ENCODE results near the gene GPR142.

The GPR142 gene

GRCh38 chr17:74408815-74409214 is 41.5 kb downstream of the GPR142 start:
- Histone ChIP-seq H2AK5ac (ENCODE audit: low read length, severe bottlenecking) (no peak overlapping the region), H2BK120ac (ENCODE audit: low read depth, low read length) (no peak overlapping the region), H4K91ac (ENCODE audit: low read length) (no peak overlapping the region), H3K27ac (ENCODE audit: low read length, poor library complexity, severe bottlenecking) (no peak overlapping the region), H4K8ac (ENCODE audit: low read length) (no peak overlapping the region), H3K36me3 (ENCODE audit: control insufficient read depth in 1 of 2, insufficient read depth in 2 of 2, low read depth in 1 of 2, low read length in 2 of 2) (no peaks in the 10 kb centered on the region), H3K9ac (ENCODE audit: low read length) (no peak overlapping the region), H3K18ac (ENCODE audit: low read depth in 1 of 2, low read length in 2 of 2) (no peak overlapping the region), H2BK15ac (ENCODE audit: low read depth, poor library complexity, severe bottlenecking) (no peak overlapping the region), H2BK12ac (ENCODE audit: low read length in 2 of 2) (no peak overlapping the region), H3K4ac (ENCODE audit: low read depth in 1 of 2, low read length in 2 of 2) (no peak overlapping the region), H3K9me3 (ENCODE audit: control insufficient read depth, low read length) (peaks cover 3% of the 10 kb centered on the region), H3K14ac (ENCODE audit: low read length in 2 of 2) (no peak overlapping the region), H3K4me2 (ENCODE audit: low read length, poor library complexity, severe bottlenecking) (no peak overlapping the region), H3K4me3 (ENCODE audit: insufficient read depth in 1 of 2, low read depth in 1 of 2, low read length in 2 of 2) (no peak overlapping the region), H3K4me1 (ENCODE audit: control insufficient read depth, insufficient read depth, low read depth, low read length) (peaks cover 17% of the 10 kb centered on the region), H2BK5ac (ENCODE audit: low read depth, low read length, poor library complexity, severe bottlenecking) (no peak overlapping the region), H3K79me1 (replicated peaks; ENCODE audit: low read length, poor library complexity, severe bottlenecking) (no peaks in the 10 kb centered on the region), H3K23ac (ENCODE audit: low read length in 2 of 2) (no peak overlapping the region), H2AFZ (ENCODE audit: low read depth, low read length) (no peak overlapping the region), H3K27me3 (ENCODE audit: control insufficient read depth in 1 of 2, insufficient read depth in 1 of 2, low read length in 2 of 2) (peaks cover 0 to 27% of the 10 kb centered on the region in 2 experiments)
- no peak for DNase-seq
- WGBS, result 85% methylated on average over 2 of the region's 4 CpGs

GRCh38 chr17:74410001-74410443 is 42.7 kb downstream of the GPR142 start:
- Histone ChIP-seq H3K4me2 (ENCODE audit: low read length, poor library complexity, severe bottlenecking) (no peak overlapping the region), H2BK5ac (ENCODE audit: low read depth, low read length, poor library complexity, severe bottlenecking) (no peak overlapping the region), H3K18ac (ENCODE audit: low read depth in 1 of 2, low read length in 2 of 2) (no peak overlapping the region), H3K14ac (ENCODE audit: low read length in 2 of 2) (no peak overlapping the region), H2BK15ac (ENCODE audit: low read depth, poor library complexity, severe bottlenecking) (no peak overlapping the region), H4K8ac (ENCODE audit: low read length) (no peak overlapping the region), H3K27me3 (ENCODE audit: control insufficient read depth in 1 of 2, insufficient read depth in 1 of 2, low read length in 2 of 2) (peaks cover 0 to 16% of the 10 kb centered on the region in 2 experiments), H3K4ac (ENCODE audit: low read depth in 1 of 2, low read length in 2 of 2) (no peak overlapping the region), H3K4me1 (ENCODE audit: control insufficient read depth, insufficient read depth, low read depth, low read length) (peaks cover 12% of the 10 kb centered on the region), H3K9me3 (ENCODE audit: control insufficient read depth, low read length) (peaks cover 3% of the 10 kb centered on the region), H3K4me3 (ENCODE audit: insufficient read depth in 1 of 2, low read depth in 1 of 2, low read length in 2 of 2) (no peak overlapping the region), H2AFZ (ENCODE audit: low read depth, low read length) (no peak overlapping the region), H3K23ac (ENCODE audit: low read length in 2 of 2) (no peak overlapping the region), H3K79me1 (replicated peaks; ENCODE audit: low read length, poor library complexity, severe bottlenecking) (no peaks in the 10 kb centered on the region), H4K91ac (ENCODE audit: low read length) (no peak overlapping the region), H3K36me3 (ENCODE audit: control insufficient read depth in 1 of 2, insufficient read depth in 2 of 2, low read depth in 1 of 2, low read length in 2 of 2) (no peaks in the 10 kb centered on the region), H2BK120ac (ENCODE audit: low read depth, low read length) (no peak overlapping the region), H3K9ac (ENCODE audit: low read length) (no peak overlapping the region), H2AK5ac (ENCODE audit: low read length, severe bottlenecking) (peak overlapping the region; percentile 38), H3K27ac (ENCODE audit: low read length, poor library complexity, severe bottlenecking) (peak overlapping the region; percentile 25), H2BK12ac (ENCODE audit: low read length in 2 of 2) (no peak overlapping the region)
- DNase-seq, result no peak
- 67% methylated on average over 4 of the region's 4 CpGs for WGBS

GRCh38 chr17:74412581-74412980 is 45.3 kb downstream of the GPR142 start:
- no peak overlapping the region for H2BK12ac ChIP-seq (ENCODE audit: low read length in 2 of 2)
- no peak overlapping the region for H3K14ac ChIP-seq (ENCODE audit: low read length in 2 of 2)
- DNase-seq, result no peak
- H3K4me2 ChIP-seq (ENCODE audit: low read length, poor library complexity, severe bottlenecking), result no peak overlapping the region
- no peak overlapping the region for H2BK120ac ChIP-seq (ENCODE audit: low read depth, low read length)
- WGBS, result 97% methylated on average over 6 of the region's 8 CpGs
- H3K4me3 ChIP-seq (ENCODE audit: insufficient read depth in 1 of 2, low read depth in 1 of 2, low read length in 2 of 2), result no peak overlapping the region
- no peak overlapping the region for H3K27ac ChIP-seq (ENCODE audit: low read length, poor library complexity, severe bottlenecking)
- no peak overlapping the region for H4K91ac ChIP-seq (ENCODE audit: low read length)
- peaks cover 3% of the 10 kb centered on the region for H3K9me3 ChIP-seq (ENCODE audit: control insufficient read depth, low read length)
- no peak overlapping the region for H3K23ac ChIP-seq (ENCODE audit: low read length in 2 of 2)
- peaks cover 20% of the 10 kb centered on the region for H3K4me1 ChIP-seq (ENCODE audit: control insufficient read depth, insufficient read depth, low read depth, low read length)
- no peaks in the 10 kb centered on the region for H3K36me3 ChIP-seq (ENCODE audit: control insufficient read depth in 1 of 2, insufficient read depth in 2 of 2, low read depth in 1 of 2, low read length in 2 of 2)
- peaks cover 0 to 12% of the 10 kb centered on the region in 2 experiments for H3K27me3 ChIP-seq (ENCODE audit: control insufficient read depth in 1 of 2, insufficient read depth in 1 of 2, low read length in 2 of 2)
- no peak overlapping the region for H2BK5ac ChIP-seq (ENCODE audit: low read depth, low read length, poor library complexity, severe bottlenecking)
- no peak overlapping the region for H2AK5ac ChIP-seq (ENCODE audit: low read length, severe bottlenecking)
- H3K4ac ChIP-seq (ENCODE audit: low read depth in 1 of 2, low read length in 2 of 2), result no peak overlapping the region
- H3K79me1 ChIP-seq (replicated peaks; ENCODE audit: low read length, poor library complexity, severe bottlenecking), result no peaks in the 10 kb centered on the region
- H2BK15ac ChIP-seq (ENCODE audit: low read depth, poor library complexity, severe bottlenecking), result no peak overlapping the region
- H2AFZ ChIP-seq (ENCODE audit: low read depth, low read length), result no peak overlapping the region
- no peak overlapping the region for H4K8ac ChIP-seq (ENCODE audit: low read length)
- H3K9ac ChIP-seq (ENCODE audit: low read length), result no peak overlapping the region
- H3K18ac ChIP-seq (ENCODE audit: low read depth in 1 of 2, low read length in 2 of 2), result no peak overlapping the region

- Histone ChIP-seq H2AFZ (ENCODE audit: low read depth, low read length) (no peak overlapping the region), H3K9ac (ENCODE audit: low read length) (no peak overlapping the region), H3K27me3 (ENCODE audit: control insufficient read depth in 1 of 2, insufficient read depth in 1 of 2, low read length in 2 of 2) (peaks cover 0 to 12% of the 10 kb centered on the region in 2 experiments), H4K91ac (ENCODE audit: low read length) (no peak overlapping the region), H3K18ac (ENCODE audit: low read depth in 1 of 2, low read length in 2 of 2) (no peak overlapping the region), H3K4me2 (ENCODE audit: low read length, poor library complexity, severe bottlenecking) (no peak overlapping the region), H3K4me1 (ENCODE audit: control insufficient read depth, insufficient read depth, low read depth, low read length) (peaks cover 22% of the 10 kb centered on the region), H3K79me1 (replicated peaks; ENCODE audit: low read length, poor library complexity, severe bottlenecking) (no peaks in the 10 kb centered on the region), H2BK5ac (ENCODE audit: low read depth, low read length, poor library complexity, severe bottlenecking) (no peak overlapping the region), H2AK5ac (ENCODE audit: low read length, severe bottlenecking) (no peak overlapping the region), H2BK120ac (ENCODE audit: low read depth, low read length) (no peak overlapping the region), H3K27ac (ENCODE audit: low read length, poor library complexity, severe bottlenecking) (no peak overlapping the region), H3K36me3 (ENCODE audit: control insufficient read depth in 1 of 2, insufficient read depth in 2 of 2, low read depth in 1 of 2, low read length in 2 of 2) (no peaks in the 10 kb centered on the region), H4K8ac (ENCODE audit: low read length) (no peak overlapping the region), H3K4ac (ENCODE audit: low read depth in 1 of 2, low read length in 2 of 2) (no peak overlapping the region), H3K14ac (ENCODE audit: low read length in 2 of 2) (no peak overlapping the region), H3K9me3 (ENCODE audit: control insufficient read depth, low read length) (peaks cover 3% of the 10 kb centered on the region), H3K23ac (ENCODE audit: low read length in 2 of 2) (no peak overlapping the region), H2BK12ac (ENCODE audit: low read length in 2 of 2) (no peak overlapping the region), H3K4me3 (ENCODE audit: insufficient read depth in 1 of 2, low read depth in 1 of 2, low read length in 2 of 2) (no peak overlapping the region), H2BK15ac (ENCODE audit: low read depth, poor library complexity, severe bottlenecking) (no peak overlapping the region)
- no peak for DNase-seq
- WGBS, result 88% methylated on average over 7 of the region's 7 CpGs
These were observed 46.2 kb downstream of the GPR142 start for GRCh38 chr17:74413491-74413890.

Data from mesenchymal stem cell (in vitro differentiated cells and primary cell).